ENCODE results near the gene MTTP.

DNA sequence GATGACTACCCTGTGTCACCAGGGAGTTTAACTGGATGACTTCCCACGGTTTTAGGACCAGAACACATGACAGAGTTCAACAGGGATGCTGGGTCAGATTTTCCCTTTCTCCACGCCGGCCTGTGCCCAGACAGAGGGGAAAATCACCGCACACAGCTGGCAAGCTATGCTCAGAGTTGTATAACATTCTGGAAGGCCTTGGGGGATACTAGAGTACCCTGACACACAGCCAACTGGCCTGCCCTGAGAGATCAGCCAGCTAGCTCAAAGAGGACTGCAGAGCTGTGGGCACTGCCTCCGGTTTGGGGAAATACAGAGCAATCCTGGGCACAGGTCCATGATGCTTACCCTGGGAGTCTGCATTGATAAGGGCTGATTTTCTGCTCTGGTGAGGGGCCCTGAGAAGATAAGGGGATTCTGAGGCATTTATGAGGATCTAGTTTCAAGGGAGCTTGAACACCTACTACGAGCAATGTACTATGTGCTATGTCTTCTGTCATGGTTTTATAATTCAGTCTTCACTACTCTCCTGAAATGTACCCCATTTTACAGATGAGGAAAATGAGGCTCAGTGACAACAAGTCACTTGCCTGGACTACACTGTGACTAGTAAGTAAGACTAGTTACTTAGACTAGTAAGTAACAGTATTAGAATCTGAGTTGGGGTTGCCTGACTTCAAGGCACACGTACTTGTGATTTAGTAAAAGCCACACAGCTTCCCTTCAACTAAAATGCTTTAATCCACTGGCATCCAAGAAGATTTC is 68.3 kb downstream of the MTTP start:
- TF ChIP-seq, protein P1, sequence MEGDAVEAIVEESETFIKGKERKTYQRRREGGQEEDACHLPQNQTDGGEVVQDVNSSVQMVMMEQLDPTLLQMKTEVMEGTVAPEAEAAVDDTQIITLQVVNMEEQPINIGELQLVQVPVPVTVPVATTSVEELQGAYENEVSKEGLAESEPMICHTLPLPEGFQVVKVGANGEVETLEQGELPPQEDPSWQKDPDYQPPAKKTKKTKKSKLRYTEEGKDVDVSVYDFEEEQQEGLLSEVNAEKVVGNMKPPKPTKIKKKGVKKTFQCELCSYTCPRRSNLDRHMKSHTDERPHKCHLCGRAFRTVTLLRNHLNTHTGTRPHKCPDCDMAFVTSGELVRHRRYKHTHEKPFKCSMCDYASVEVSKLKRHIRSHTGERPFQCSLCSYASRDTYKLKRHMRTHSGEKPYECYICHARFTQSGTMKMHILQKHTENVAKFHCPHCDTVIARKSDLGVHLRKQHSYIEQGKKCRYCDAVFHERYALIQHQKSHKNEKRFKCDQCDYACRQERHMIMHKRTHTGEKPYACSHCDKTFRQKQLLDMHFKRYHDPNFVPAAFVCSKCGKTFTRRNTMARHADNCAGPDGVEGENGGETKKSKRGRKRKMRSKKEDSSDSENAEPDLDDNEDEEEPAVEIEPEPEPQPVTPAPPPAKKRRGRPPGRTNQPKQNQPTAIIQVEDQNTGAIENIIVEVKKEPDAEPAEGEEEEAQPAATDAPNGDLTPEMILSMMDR (IDR thresholded peaks at IDR 0.05) = no peak
- TF ChIP-seq POLR2A (IDR thresholded peaks at IDR 0.05) (no peak), EP300 (IDR thresholded peaks at IDR 0.05) (no peak)

Measured in ovary (tissue), 3 donors.